Skin of body (tissue), 2 donors: Measurements from ENCODE around the gene ABCG1. TPM values are rescaled to one million over a fixed set of nuclear protein-coding genes. Genes with fewer than 3 reads are reported as not detected.

ENCODE experiments used
- DNase-seq: peaks from one replicate; lab custom pipeline; 2025; lab: John Stamatoyannopoulos, UW
- total RNA-seq: library from RNA; depleted of rRNA; stranded (reverse); fragments of >200 nt; gene quantifications from one replicate; pipeline ENCODE4 v1.2.3, GENCODE V29; 2014

The ABCG1 gene
- total RNA-seq, 1 donor from 2014 or later: 19.2 TPM

DNA sequence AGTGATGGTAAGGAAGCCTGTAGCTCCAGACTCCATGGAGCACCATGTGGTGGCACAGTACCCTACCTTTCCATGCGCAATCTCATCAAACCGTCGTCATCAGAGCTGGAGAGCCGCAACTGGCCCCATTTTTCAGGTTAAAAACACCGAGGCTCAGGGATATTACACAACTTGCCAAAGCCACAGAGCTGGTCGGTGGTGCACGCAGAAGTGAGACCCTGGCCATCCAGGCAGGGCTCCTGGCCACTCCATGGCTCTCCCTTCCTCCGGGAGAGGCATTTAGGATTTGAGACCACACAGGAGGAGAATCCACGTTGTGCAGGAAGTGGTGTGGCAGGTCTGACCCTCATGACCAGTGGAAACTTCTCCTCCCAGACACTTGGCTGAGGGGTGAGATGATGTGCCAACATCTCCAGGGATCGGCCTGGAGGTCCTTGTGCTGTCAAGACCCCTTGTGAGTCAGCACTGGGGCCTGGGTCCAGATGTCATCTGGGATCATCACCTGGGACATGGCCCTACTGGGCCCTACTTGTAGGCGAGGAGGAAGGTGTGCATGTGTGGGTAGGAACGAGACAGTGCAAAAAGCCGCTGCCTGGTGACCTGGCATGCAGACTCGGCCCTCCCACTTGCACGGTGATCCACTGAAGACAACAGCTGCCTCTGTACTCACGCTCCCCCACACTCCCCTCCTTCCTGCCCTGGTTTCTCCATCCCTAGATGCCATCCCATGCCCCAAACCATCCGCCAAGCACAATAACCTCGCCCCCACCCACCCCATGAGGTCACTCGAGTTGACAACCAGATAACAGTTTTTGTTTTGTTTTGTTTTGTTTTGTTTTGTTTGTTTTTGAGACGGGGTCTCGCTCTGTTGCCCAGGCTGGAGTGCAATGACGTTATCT, 85.9 kb downstream of the ABCG1 start:
- DNase-seq: no peak

DNA sequence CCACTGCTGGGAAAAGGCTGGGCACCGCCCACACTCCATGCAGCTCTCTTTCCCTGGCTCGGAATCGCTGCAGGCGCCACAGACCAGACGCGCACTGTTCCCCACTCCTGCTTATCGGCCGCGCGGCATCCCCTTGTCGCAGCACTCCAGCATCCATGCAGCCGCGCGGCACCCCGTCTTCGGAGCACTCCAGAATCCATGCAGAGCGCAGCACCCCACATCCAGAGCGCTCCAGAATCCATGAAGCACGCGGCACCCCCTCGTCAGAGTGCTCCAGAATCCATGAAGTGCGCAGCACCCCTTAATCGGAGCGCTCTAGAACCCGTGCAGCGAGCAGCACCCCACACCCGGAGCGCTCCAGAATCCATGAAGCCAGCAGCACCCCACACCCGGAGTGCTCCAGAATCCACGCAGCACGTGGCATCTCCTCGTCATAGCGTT, 86.8 kb downstream of the ABCG1 start:
- DNase-seq: no peak

DNA sequence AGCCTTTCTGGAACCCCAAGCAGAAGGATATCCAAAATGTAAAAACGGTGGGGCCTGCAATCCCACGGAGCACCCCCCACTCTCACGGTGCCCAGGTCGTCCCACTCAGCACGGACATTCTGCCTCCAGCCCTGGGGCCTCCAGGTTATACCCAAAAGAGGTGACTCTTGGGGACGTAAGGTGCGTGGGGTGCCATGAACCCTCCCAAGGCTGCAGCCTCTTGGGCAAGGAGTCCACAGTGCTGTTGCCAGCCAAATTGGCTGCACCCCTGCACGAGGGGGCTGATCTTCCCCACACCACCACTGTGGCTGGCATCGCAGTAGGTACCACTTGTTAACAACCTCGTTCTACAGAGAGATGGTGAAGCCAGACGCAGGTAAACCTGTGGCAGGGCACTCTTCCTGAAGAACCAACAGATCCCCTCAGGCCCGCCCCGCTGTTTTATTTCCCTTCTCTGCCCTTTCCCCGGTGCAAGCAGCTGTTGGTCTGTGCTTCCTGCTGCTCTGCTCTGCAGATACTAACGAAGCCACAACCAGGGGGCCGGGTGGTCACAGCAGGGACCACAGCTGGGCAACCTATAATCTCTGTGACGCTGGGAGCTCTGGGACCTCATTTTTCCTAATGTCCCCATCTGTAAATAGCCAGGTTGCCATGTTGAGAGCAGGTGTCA, 87.6 kb downstream of the ABCG1 start:
- no peak for DNase-seq

DNA sequence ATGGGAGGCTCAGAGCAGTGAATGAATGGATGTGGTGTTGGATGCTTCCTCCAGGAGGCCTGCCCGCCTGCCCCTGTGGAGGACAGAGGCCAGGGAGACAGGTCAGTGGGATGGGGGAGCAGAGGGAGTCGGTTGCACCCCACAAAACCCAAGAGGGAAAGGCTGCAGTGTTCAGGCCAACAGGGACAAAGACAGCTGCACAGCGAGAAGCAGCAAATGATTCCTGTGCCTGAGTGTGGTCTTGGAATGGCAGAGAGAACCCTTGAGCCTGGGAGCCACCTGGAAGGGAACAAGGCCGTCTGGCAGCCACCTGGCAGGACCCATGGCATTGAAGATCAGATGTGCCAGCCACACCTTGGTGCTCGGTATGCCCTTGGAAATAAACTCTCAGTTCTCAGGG, 88.2 kb downstream of the ABCG1 start:
- DNase-seq: no peak

- DNase-seq: no peak
Measured at GRCh38 chr21:42308161-42308913, 89.4 kb downstream of the ABCG1 start.

DNA sequence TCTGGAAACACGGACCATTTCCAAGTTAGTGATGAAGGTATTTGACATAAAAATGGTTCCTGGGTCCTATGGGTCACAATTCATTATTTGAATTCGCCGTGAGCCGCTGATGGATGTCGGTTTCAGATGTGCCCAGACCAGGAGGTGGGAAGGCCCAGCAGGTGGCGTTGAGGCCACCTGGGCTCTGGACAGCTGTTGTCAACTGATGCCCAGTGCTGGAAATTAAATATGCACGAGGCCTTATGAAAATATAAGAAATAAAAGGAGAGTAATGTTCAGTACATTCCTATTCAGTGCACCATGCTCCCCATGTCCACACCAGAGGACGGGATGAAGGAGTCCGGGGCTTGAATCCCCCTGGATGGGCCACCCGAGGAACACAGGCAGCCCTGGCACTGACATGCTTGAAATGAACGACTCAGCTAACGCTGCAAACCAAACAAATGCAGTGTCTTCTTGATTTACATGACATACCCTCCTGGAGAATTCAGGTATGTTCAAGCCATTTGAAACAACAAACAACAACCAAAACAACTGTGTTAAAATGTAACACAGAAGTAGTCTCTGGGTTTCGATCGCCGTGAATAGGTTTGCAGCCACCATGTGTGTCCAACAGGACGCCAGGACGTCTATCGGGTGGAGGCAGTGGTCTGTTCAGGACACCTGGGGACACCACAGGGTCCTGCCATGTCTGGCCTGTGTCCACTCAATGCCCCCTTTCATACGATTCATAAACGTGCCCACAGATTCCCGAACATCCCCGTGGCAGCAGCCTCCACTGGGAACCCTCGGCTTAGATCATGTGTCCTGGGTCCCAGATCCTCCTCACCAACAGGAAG, 90.2 kb downstream of the ABCG1 start:
- DNase-seq: no peak

DNA sequence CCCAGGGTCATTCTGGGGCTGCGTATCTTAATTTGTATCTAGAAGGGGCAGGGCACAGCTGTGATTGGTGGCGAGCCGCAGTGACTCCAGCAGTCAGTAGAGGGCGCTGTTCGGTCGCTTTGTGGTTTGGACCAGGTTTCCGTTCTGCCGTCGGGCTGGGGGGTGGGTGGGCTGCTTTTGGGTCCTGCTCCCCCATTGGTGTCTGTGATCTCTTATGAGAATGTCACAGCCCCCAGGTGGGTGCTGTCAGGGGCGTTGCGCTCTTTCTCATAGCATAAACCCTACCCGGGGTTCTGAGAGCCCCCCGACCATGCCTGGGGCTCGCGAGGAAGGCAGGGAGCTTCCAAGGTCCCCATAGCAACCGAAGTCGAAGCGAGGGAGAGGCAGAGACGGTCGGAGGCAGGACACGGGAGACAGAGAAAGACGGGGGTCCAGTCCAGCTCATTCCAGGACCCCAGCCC, 90.8 kb downstream of the ABCG1 start:
- peak; percentile 35 for DNase-seq

- no peak for DNase-seq
Measured at GRCh38 chr21:42310411-42311001, 91.6 kb downstream of the ABCG1 start.

DNA sequence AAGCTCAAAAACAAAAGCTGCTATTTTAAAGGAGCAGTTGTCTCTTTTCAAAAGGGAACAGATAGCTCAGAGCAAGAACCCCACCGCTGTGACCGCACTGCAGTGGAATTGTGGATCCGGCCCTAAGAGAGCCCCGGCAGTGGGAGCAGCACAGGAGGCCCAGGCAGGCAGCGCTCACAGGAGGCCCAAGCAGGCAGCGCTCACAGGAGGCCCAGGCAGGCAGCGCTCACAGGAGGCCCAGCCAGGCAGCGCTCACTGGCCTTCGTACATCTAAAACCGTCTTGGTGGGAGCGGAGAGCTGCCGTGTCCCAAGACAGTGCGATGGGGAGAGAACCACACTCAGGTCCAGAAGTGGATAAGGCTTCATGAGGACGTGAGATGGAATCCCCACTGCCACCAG, 92.2 kb downstream of the ABCG1 start:
- no peak for DNase-seq

GRCh38 chr21:42311816-42312625, 93.1 kb downstream of the ABCG1 start:
- no peak for DNase-seq

DNA sequence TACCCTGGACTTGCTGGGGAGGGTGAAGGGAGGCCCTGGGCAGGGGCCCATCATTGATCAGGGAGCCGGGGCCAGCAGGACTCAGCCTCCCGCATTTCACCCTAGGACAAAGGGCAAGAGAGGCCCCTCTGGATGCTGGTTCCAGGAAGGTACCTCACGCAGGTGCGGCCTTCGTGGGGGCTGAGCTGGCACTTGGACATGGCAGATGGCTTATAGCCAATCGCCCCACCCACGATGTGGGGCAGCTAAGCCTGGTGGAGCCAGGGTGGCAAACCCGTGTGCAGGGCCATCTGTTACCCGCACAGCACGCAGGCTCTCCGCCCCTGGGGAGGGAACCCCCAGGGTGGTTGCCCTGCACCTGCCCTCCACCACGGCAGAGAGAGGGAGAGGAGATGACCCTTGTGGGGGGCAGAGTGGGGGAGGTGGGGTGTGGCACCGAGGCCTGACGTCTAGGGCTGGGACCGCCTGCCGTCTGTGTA, 93.7 kb downstream of the ABCG1 start:
- DNase-seq: no peak

DNA sequence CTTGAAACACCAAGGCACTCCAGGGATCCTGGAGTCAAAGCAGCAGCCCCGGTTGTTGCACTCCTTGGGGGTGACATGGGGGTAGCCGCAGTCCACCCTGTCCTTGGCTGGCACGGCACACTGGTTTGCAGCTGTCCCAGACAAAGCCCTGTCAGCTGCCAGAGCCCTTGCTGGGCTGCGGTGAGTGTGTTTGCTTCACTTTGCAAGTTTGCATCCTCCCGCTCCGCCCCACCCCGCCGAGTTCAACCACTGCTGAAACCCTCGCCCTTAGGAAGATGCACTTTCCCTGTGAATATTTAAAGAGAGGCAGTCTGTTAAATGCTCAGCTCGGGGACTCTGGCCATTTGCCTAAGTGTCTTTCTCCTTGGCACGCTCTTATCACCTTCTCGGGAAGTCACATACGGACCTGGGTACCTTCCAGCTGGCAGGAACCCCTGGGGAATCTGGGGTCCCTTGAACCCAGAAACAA, 94.6 kb downstream of the ABCG1 start:
- DNase-seq: no peak

GRCh38 chr21:42314616-42315295, 95.8 kb downstream of the ABCG1 start:
- no peak for DNase-seq

GRCh38 chr21:42315296-42315891, 96.5 kb downstream of the ABCG1 start, which contains the start of gene TFF3:
TSS of gene TFF3 (minus strand) at chr21:42315409. CDS start at chr21:42315374, 35 bp downstream.
- DNase-seq: no peak

- DNase-seq: no peak
Measured at GRCh38 chr21:42316891-42317290, 98.0 kb downstream of the ABCG1 start.

DNA sequence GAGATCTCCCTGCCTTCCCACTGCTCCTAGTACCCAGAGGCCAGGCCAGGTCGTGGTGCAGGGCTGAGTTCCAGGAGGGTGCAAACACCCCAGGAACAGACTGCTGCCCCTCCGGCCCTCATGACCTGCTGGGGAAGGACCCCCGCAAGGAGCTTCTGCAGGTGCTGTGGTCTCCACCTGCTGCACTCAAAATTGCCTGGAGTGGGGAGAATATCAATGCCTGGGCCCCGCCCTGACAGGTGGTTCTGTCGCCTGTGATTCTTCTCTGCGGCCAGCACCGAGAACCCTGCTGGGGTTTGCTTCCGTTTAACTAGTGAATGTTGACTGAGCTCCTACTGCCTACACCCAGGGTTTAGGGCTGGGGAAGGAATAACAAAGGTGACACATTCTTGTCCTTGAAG, 98.4 kb downstream of the ABCG1 start:
- no peak for DNase-seq

DNA sequence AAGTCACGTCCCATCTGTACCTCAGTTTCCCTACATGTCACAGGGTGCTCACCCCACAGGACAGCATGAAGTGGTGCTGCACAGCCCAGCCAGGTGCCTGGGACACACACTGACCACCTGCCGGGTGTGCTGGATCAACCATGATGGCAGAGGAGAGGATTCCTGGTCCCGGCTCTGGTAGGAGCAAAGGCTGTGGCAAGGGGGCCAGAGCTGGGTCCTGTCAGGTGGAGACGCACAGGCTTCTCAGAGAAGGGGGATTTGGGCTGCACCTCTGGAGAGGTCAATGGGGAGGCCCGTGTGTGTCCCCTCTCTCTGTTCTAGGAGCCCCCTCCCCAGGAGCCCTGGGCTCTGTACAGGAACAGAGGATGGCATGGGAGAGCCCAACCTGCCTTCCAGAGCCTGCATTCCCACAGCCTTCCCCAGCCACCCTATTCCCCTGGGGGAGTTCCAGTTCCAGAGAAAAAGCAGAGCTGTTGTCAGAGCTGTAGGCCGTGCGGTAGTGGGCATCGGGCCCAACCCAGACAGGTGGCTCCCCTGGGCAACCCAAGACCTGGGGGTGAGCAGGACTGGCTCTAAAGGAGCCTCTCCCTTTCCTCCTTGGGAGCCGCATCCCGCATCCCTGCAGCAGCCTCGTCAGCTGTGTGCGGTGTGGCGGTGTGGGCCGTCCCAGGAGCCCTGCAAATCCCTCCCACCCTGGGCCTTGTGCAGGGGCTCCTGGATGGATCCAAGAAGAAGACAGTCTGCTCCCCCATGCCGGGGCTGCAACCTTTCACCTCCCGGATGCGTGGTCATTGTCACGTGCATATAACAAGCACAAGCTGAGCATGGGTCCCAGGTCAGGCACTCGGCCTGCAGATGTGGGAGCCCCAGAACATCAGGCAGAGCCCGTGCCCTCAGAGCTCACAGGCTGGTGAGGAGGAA, 99.1 kb downstream of the ABCG1 start:
- DNase-seq: no peak
